Right lobe of liver (tissue), 4 donors: Measurements from ENCODE around the gene TRAPPC2L.

Experiments
- CTCF ChIP-seq, 4 donors: fragments of 200-600 bp in 3 of 4; fragments of 450-650 bp in 1 of 4; IDR thresholded peaks; one replicate each; pipeline versions ENCODE4 v1.5.1 to v1.8.0; 2016 to 2022; ENCODE audit warnings: antibody characterized with exemption in 4 of 4, mild to moderate bottlenecking in 2 of 4
- POLR2A ChIP-seq: fragments of 450-650 bp; IDR thresholded peaks from one replicate; pipeline ENCODE4 v1.6.1; 2017; ENCODE audit warnings: antibody characterized with exemption, mild to moderate bottlenecking
- donor health status: DM: no; HTN: no; CAD: no.
- donor health status: DM: no; HTN: no; CAD: no.
- donor health status: DM: no; HTN: yes; CAD: no.

- TF ChIP-seq CTCF (IDR thresholded peaks at IDR 0.05): no peak
- TF ChIP-seq POLR2A: no peak
These were observed 18.4 kb upstream of the TRAPPC2L start for GRCh38 chr16:88838566-88838965.
